ENCODE results near the gene SKIC2.
A peak's percentile ranks its signal among the peaks of the same experiment; 100 is the strongest.
"Not testable (repeated sequence)": the region's sequence is repeated elsewhere in the genome, so short reads cannot be mapped to it uniquely, and the experiment has no call there.

The SKIC2 gene

GRCh38 chr6:31968791-31969711 lies 10.1 kb downstream of the SKIC2 start:
- DNase-seq (ENCODE audit: low read depth in 2 of 3, low spot score in 1 of 3): no peak

- no peak for DNase-seq (ENCODE audit: low read depth in 2 of 3, low spot score in 1 of 3)
Measured at GRCh38 chr6:31969712-31970603, 11.0 kb downstream of the SKIC2 start.

GRCh38 chr6:31970604-31971271 lies 11.8 kb downstream of the SKIC2 start:
- DNase-seq (ENCODE audit: low read depth in 2 of 3, low spot score in 1 of 3): no peak

- no peak for DNase-seq (ENCODE audit: low read depth in 2 of 3, low spot score in 1 of 3)
Measured at GRCh38 chr6:31971279-31971992, 12.5 kb downstream of the SKIC2 start.

- peak; percentile 95 to 98 (median 98) for DNase-seq (ENCODE audit: low read depth in 2 of 3, low spot score in 1 of 3)
Measured at GRCh38 chr6:31971993-31972708, 13.2 kb downstream of the SKIC2 start, which contains the start of gene DXO. Gene DXO, minus strand, starts transcription at chr6:31972138. Its CDS starts 463 bp downstream, at chr6:31971675.

- no peak for DNase-seq (ENCODE audit: low read depth in 2 of 3, low spot score in 1 of 3)
Measured at GRCh38 chr6:31972709-31973350, 13.9 kb downstream of the SKIC2 start.

- not testable (repeated sequence) for DNase-seq (ENCODE audit: low read depth in 2 of 3, low spot score in 1 of 3)
Measured at GRCh38 chr6:31976065-31976464, 17.1 kb downstream of the SKIC2 start.

GRCh38 chr6:31977816-31978431 lies 18.9 kb downstream of the SKIC2 start:
- DNase-seq (ENCODE audit: low read depth in 2 of 3, low spot score in 1 of 3): no peak

GRCh38 chr6:31978831-31979230 lies 19.9 kb downstream of the SKIC2 start:
- no peak for DNase-seq (ENCODE audit: low read depth in 2 of 3, low spot score in 1 of 3)

- no peak for DNase-seq (ENCODE audit: low read depth in 2 of 3, low spot score in 1 of 3)
Measured at GRCh38 chr6:31979238-31979898, 20.4 kb downstream of the SKIC2 start.

- not testable (repeated sequence) for DNase-seq (ENCODE audit: low read depth in 2 of 3, low spot score in 1 of 3)
Measured at GRCh38 chr6:31980195-31980876, 21.4 kb downstream of the SKIC2 start.

GRCh38 chr6:31980998-31981397 lies 22.0 kb downstream of the SKIC2 start:
- DNase-seq (ENCODE audit: low read depth in 2 of 3, low spot score in 1 of 3): not testable (repeated sequence)

GRCh38 chr6:31981744-31982143 lies 22.8 kb downstream of the SKIC2 start, which contains the start of gene C4A:
Gene C4A, plus strand, starts transcription at chr6:31982057. Its CDS starts 51 bp downstream, at chr6:31982108.
- DNase-seq (ENCODE audit: low read depth in 2 of 3, low spot score in 1 of 3): not testable (repeated sequence)

- DNase-seq (ENCODE audit: low read depth in 2 of 3, low spot score in 1 of 3): not testable (repeated sequence)
Measured at GRCh38 chr6:31989363-31989762, 30.4 kb downstream of the SKIC2 start.

GRCh38 chr6:31994421-31994820 lies 35.4 kb downstream of the SKIC2 start:
- DNase-seq (ENCODE audit: low read depth in 2 of 3, low spot score in 1 of 3): not testable (repeated sequence)

- DNase-seq (ENCODE audit: low read depth in 2 of 3, low spot score in 1 of 3): not testable (repeated sequence)
Measured at GRCh38 chr6:31996385-31996784, 37.4 kb downstream of the SKIC2 start.

- DNase-seq (ENCODE audit: low read depth in 2 of 3, low spot score in 1 of 3): not testable (repeated sequence)
Measured at GRCh38 chr6:32002546-32003268, 43.7 kb downstream of the SKIC2 start.
